GM18867 (cell line): ENCODE measurements around the gene GALNT17.

Source experiments
- ATAC-seq: cut with Tn5 transposase; IDR thresholded peaks from one replicate; pipeline ENCODE4 v1.9.1; 2021; ENCODE audit warnings: mild to moderate bottlenecking, moderate library complexity; ENCODE audit not compliant: unreplicated experiment

The GALNT17 gene

GRCh38 chr7:71442492-71443190, 310.7 kb downstream of the GALNT17 start:
- no peak for ATAC-seq

GRCh38 chr7:71443191-71443530, 311.2 kb downstream of the GALNT17 start:
- ATAC-seq: no peak

- no peak for ATAC-seq
These were observed 312.2 kb downstream of the GALNT17 start for GRCh38 chr7:71444130-71444529.

- no peak for ATAC-seq
These were observed 321.7 kb downstream of the GALNT17 start for GRCh38 chr7:71453630-71454029.

DNA sequence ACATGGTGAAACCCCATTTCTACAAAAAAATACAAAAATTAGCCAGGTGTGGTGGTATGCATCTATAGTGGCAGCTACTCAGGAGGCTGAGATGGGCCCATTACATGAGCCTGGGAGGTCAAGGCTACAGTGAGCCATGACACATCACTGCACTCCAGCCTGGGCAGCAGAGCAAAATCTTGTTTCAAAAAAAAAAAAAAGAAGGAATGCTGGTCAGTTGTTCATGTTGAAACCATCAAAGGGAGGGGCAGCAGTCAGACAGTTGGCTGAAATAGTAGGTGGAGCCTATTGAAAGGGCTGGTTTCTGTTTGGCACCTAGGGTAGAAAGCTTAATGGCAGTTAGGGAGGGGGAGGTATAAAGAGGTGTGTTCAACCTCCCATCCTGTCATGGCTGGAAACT, 323.0 kb downstream of the GALNT17 start:
- ATAC-seq: no peak

- no peak for ATAC-seq
These were observed 325.1 kb downstream of the GALNT17 start for GRCh38 chr7:71457021-71457420.

DNA sequence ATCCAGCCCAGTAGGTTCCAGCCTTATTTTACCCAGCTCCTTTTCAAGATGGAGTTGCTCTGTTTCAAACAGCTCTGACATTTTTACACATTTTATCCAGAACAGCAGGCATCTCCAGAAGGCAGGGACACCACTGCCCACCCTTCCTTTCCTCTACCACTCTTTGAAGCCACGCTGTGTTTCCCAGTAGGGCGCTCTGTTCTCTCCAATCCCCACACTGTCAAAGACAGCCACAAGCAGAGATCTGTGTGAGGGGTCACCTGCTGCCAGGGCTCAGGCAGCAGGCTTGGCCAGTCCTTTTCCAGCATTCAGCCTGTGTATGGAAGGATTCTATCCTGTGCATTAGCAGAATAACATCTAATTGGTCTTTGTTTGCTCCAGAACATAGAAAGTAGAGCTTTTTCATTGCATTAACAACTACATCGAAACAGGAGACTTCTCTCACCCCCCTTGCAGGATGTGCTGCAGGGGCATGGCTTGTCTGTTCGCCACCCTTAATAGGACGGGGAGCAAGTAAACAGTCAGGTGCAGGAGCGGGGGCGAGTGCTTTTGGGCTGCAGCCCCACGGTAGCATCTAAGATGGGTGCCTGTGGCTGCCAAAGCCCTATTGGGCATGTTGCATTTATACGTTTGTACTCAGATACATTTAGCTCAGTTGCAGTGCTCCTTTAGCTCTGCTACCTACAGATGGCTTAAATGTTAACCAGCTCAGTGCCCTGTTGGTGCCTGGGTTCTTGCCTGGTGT, 326.1 kb downstream of the GALNT17 start:
- ATAC-seq: no peak

DNA sequence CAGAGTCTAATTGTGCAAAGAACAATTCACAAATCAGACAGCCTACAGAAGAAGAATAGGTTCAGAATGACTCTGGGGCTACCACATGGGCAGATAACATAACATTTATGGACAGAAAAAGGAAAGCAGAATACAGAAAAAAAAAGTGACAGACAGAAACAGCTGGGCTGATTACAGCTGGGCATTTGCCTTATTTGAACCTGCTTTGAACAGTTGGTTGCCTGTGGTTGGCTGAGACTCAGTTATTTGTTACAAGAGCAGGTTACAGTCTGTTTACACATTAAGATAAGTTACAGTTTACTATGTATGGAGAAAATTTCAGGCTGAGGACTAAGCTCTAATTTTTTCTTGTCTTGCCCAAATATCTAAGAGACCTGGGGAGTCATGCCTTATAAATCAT, 327.2 kb downstream of the GALNT17 start:
- ATAC-seq: no peak

GRCh38 chr7:71461572-71461971, 329.6 kb downstream of the GALNT17 start:
- no peak for ATAC-seq

GRCh38 chr7:71465741-71466189, 333.8 kb downstream of the GALNT17 start:
- ATAC-seq: no peak

DNA sequence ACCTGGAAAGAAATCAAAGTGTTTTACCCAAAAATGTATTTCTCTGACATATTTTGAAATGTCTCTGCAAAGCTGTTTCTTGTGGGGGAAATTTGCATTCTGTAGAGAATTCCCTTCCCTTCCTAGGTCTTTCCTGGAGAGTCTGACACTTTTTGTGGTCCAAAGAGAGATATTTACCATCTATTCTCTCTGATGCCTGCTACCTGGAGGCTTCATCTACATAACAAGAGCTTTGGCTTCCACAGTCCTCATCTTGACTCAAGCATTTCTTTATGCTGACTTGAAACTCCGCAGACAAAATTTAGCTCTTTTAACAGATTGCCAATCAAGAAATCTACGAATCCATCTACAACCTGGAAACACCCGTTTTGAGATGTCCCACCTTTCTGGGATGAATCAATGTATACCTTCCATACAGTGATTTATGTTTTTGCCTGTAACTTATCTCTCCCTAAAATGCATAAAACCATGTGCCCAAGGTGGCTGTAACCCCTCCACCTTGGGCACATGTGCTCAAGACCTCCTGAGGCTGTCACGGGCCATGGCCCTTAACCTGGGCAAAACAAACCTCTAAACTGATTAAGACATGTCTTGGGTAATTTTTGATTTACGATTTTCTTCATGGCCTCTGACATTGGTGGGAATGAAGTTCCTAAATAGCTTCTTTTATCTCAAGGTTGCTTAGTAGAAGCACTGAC, 334.7 kb downstream of the GALNT17 start:
- ATAC-seq: no peak

DNA sequence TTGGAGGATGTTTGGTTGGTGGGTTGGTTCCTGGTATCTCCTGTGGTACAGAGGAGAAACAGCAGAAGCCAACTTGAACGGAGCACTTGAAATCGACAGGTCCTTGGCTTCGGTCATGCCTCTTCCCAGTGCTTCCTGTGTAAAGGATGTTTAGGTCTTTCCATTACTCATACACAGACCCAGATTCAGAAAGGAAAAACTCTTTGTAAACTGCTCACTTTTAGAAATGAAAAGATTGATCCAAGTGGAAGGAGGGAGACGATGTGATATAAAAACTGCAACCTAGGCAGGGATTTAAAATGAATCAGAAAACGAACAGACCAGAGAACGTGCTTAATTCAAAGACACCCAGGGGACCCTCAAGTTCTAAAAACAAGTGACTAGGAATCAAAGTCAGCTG, 338.4 kb downstream of the GALNT17 start:
- no peak for ATAC-seq

DNA sequence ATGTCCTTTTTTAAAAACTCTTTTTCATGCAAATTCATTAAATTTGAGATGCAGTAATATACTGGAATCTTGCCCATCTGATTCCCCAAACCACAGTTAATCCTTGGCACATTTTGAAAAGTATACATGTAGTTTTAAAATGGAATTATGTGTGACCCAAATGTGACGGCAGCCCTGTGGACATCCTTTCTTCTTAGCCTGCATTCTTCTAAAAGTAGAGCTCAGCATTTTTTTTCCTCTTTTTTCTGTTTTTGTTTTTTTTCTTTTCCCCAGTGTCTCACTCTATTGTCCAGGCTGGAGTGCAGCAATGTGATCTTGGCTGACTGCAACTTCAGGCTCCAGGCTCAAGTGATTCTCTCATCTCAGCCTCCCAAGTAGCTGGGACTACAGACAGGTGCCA, 338.9 kb downstream of the GALNT17 start:
- ATAC-seq: no peak

DNA sequence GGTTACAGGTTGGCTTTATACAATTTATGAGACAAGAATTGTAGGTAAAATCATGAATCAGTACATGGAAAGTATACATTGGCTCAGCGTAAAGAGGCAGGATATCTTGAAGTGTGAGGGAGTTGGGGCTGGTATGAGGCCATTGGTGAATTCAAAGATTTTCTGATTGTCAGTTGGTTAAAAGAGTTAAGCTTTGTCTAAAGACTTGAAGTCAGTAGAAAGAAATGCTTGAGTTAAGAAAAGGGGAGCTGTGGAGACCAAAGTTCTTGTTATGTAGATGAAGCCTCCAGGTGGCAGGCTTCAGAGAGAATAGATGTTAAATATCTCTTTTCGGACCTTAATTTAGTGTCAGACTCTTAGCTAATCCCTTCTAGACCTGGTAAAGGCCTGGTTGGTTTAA, 341.0 kb downstream of the GALNT17 start:
- no peak for ATAC-seq

GRCh38 chr7:71473366-71473967, 341.5 kb downstream of the GALNT17 start:
- ATAC-seq: no peak

GRCh38 chr7:71477441-71477840, 345.5 kb downstream of the GALNT17 start:
- ATAC-seq: no peak

DNA sequence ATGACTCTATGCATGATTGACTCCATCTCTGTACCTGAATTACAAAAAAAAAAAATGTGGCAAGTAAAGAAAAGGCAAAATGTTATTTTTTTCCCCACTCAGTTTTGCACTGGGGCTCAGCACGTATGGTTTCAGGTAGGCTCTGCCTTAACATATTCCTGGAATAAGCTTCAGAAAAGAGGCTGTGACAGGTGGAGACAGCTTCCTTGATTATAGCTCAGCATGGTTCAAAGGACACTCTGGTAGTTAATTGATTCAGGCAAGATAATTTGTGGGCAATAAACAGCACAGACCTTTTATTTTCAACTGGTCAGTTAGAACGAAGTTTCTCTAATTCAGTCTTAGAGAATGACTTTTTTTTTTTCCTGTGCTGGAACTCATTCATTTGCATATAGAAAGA, 347.3 kb downstream of the GALNT17 start:
- no peak for ATAC-seq

GRCh38 chr7:71480791-71481190, 348.8 kb downstream of the GALNT17 start:
- ATAC-seq: no peak

GRCh38 chr7:71482284-71482683, 350.3 kb downstream of the GALNT17 start:
- ATAC-seq: no peak

DNA sequence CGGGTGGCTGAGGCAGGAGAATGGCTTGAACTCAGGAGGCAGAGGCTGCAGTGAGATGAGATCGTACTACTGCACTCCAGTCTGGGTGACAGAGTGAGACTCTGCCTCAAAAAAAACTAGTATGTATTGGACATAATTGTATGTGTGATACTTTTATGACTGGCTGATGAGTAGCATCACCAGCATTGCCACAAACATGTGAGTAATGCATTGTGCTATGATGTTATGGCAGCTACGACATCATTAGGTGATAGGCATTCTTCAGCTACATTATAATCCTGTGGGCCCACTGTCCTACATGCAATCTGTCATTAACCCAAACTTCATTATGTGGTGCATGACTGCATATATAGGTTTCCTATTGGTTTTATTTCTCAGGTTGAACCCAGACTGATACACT, 352.4 kb downstream of the GALNT17 start:
- no peak for ATAC-seq

- ATAC-seq: no peak
These were observed 353.6 kb downstream of the GALNT17 start for GRCh38 chr7:71485586-71485985.

GRCh38 chr7:71486414-71486813, 354.5 kb downstream of the GALNT17 start:
- ATAC-seq: no peak
